ENCODE measurements around the gene SAMD11.
A peak's percentile ranks its signal among the peaks of the same experiment; 100 is the strongest.
"Not testable (repeated sequence)": the region's sequence is repeated elsewhere in the genome, so short reads cannot be mapped to it uniquely, and the experiment has no call there.

SAMD11 gene, protein sequence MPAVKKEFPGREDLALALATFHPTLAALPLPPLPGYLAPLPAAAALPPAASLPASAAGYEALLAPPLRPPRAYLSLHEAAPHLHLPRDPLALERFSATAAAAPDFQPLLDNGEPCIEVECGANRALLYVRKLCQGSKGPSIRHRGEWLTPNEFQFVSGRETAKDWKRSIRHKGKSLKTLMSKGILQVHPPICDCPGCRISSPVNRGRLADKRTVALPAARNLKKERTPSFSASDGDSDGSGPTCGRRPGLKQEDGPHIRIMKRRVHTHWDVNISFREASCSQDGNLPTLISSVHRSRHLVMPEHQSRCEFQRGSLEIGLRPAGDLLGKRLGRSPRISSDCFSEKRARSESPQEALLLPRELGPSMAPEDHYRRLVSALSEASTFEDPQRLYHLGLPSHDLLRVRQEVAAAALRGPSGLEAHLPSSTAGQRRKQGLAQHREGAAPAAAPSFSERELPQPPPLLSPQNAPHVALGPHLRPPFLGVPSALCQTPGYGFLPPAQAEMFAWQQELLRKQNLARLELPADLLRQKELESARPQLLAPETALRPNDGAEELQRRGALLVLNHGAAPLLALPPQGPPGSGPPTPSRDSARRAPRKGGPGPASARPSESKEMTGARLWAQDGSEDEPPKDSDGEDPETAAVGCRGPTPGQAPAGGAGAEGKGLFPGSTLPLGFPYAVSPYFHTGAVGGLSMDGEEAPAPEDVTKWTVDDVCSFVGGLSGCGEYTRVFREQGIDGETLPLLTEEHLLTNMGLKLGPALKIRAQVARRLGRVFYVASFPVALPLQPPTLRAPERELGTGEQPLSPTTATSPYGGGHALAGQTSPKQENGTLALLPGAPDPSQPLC

DNA sequence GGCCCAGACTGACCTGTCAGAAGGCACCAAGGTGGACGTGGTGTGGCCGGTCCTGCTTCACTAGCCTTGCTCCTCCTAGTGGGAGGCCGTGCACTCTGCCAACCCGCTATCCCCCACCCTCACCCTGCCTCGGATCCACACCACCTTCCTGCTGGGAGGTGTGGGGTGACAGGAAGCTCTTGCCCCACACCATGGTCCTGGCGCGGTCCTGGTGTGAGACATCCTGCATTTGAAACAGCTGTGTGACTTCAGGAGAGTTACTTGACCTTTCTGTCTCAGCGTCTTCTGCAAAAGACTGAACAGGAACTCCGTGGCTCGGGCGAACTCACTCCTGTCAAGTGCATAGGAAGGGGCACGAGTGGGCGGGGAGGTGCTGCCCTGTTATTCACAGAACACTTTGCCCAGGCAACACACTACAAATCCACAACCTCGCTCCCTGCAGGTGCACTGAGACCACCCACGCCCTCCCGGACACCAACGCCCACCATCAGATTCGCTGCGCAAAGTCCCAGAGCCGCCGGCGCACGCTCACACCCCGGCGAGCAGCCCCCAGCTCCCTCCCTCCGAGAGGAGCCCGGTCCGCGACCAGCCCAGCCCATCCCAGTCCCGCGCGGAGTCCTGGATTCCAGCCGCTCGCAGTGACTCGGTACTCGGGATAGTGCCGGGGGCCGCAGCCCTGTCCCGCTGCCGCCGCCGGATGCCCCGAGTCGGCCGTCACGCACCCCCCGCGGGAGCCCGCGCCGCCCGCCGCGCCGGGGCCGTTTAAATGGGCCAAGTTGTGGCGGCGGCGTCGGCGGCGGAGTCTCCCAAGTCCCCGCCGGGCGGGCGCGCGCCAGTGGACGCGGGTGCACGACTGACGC is at the start of gene SAMD11:
SAMD11 (plus strand) TSS at position 793 of the 860 bp plus-strand sequence. CDS start 509 bp downstream, outside the sequence.
- DNase-seq, result peak; percentile 68

DNA sequence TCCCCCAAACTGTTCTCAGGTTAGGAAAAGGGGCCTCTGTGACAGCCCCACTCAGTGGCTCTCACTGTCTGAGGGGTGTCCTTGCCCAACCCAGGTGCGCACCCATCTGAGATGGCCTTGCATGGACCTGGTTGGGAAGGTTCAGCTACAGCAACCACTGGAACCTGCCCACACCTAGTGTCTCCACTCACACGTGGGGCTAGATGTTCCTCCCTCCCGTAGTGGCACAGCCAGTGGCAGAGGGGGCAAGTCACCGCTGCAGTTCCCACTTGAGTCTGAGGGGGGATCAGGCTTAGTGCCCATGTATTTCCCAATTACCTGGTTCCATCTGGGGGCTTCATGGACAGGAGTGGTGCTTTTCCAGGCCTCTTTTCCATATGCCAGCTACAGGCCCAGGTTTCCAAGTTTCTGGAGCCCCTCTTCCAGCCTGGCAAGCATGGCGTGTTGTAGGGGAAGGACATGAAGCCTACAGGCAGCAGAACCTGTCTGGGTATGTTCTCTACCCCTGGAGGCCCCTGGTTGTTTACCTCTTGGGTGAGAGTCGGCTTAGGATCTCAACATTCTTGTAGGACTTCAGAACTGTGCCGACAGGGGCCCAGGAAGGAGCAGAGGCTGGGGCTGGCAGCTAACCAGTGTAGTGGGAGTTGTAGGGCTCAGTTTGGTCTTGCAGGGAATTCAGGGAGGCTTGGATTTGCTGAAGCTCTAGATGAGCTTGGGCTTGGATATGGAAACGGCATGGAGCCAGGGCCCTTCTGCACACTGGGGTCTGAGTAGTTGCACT is 47.1 kb upstream of the SAMD11 start:
- not testable (repeated sequence) for DNase-seq

DNA sequence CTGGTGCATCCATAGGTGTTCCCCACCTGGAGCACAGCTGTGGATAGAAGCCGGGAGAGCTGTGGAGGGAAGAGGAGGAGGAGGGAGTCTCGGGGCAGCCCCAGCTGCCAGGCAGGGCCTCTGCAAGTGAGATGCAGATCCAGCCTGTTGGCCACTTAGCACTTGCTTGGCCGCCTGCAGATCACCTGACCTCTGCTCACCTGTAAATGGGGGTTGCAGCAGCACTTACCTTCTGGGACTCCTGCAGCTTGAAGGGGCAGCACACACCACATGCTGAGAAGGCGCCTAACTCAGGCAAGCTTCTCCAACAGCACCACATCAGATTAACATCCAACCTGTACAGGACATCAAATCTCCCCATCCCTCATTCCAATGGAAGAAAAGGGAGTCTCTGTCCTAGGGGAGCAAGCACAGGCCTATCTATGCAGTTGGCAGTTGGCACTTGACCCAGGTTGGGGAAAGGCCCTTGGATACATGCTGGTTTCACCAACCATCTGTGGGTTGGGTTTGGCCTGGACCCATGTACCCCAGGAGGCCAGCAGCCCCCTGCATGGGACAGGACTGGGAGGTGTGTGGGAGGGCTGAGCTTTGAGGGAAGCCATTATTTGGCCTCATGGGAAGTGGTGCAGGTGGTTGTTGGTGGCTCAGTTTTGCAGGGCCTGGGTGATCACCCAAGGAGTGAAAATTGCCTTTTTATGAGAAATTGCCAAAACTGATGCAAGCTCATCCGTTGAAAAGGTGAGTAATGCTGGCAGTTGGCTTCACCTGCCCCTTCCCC is 46.3 kb upstream of the SAMD11 start:
- DNase-seq, result not testable (repeated sequence)

DNA sequence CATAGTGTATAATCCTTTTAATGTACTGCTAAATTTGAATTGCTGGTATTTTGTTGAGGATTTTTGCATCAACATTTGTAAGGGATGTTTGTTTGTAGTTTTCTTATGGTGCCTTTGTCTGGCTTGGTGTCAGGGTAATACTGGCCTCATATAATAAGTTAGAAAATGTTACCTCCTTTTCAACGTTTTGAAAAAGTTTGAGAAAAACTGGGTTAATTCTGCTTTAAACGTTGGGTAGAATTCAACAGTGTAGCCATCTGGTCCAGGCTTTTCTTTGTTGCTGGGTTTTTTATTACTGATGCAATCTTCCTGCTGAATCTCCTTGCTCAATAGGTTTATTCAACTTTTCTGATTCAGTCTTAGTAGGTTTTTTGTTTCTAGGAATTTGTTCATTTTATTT is 43.2 kb upstream of the SAMD11 start:
- DNase-seq, result not testable (repeated sequence)

DNA sequence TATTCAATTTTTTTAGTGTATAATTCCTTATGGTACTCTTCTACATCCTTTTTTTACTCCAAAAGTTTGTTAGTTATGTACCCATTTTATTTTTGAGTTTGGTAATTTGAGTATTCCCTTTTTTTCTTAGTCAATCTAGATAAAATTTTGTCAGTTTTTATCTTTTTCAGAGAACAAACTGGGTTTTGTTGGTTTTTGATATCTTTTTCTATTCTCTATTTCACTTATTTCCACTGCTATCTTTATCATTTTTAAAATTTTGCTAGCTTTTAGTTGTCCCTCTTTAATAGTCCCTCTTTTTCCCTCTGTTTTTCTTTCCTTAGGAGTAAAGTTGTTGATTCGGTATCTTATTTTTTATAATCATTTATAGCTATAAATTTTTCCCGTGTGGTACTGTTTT is 42.8 kb upstream of the SAMD11 start:
- DNase-seq, result not testable (repeated sequence)

DNA sequence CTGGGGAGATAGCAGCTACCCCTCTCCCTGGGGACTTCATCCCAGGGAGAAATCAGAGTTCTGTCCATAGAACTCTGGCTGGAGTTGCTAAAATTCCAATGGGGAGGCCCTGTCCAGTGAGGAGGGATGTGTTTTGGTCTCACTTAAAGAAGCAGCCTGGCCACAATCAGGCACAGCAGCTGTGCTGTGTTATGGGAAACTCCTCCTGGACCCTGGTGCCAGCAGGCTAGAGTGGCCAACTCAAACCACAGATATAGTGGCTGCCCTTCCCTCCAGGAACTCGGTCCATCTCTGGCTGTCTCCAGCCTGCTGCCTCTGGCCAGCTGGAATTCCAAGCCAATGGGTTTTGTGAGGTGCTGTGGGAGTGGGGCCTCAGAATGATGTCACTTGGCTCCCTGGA is 37.4 kb upstream of the SAMD11 start:
- no peak for DNase-seq

DNA sequence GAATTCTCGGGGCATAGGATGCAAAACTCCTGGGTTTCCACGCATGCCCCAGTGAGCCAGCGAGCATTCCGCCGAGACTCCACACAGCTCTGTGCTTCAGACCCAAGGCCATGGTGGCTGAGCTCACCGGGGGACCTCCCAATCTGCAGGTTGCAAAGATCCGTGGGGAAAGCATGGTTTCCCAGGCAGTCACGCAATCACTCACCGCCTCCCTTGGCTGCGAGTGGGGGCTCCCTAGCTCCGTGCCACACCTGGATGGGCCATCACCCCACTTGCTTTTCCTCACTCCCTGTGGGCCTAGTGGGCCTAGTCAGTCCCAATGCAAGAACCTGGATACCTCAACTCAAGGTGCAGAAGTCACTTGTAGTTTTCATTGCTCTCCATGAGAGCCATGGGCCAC is 37.0 kb upstream of the SAMD11 start:
- DNase-seq, result no peak

DNA sequence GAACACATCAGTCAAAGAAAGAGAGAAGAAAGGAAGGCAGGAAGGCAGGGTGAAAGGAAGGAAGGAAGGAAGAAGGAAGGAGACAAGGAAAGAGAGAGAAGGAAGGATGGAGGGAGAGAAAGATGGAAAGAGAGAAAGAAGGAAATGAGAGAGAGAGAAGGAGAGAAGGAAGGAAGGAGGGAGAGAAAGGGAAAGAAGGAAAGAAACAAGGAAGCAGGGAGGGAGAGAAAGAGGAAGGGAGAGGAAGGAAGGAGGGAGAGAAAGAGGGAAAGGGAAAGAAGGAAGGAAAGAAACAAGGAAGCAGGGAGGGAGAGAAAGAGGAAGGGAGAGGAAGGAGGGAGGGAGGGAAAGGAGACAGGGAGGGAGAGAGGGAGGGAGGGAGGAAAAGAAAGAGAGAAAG is 35.4 kb upstream of the SAMD11 start:
- no peak for DNase-seq

DNA sequence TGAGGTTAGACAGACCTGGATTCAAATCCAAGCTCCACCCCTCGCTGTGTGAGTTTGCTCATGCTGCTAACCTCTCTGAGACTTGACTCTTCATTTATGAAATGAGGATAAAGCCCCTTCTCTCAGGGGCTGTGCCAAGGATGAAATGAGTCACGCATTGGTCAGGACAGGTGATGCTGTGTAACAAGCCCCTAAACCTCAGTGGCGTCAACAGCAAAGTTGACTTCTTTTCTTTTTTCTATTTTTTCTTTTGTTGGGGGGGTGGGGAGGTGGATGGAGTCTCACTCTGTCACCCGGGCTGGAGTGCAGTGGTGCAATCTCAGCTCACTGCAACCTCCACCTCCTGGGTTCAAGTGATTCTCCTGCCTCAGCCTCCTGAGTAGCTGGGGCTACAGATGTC is 33.9 kb upstream of the SAMD11 start:
- not testable (repeated sequence) for DNase-seq

DNA sequence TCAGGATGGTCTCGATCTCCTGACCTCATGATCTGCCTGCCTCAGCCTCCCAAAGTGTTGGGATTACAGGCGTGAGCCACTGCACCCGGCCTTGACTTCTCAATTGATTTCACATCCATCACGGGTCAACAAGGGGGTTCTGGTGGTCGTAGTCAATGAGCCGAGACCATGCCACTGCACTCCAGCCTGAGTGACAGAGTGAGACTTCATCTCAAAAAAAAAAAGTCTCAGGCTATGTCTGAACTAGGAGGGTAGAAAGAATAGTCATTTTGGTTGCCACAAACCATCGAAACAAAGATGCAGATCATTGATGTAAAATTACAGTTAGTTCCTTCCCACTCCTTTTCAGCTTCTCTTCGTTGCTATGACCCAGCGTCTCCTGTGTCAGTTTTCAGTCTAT is 33.5 kb upstream of the SAMD11 start:
- DNase-seq, result not testable (repeated sequence)

DNA sequence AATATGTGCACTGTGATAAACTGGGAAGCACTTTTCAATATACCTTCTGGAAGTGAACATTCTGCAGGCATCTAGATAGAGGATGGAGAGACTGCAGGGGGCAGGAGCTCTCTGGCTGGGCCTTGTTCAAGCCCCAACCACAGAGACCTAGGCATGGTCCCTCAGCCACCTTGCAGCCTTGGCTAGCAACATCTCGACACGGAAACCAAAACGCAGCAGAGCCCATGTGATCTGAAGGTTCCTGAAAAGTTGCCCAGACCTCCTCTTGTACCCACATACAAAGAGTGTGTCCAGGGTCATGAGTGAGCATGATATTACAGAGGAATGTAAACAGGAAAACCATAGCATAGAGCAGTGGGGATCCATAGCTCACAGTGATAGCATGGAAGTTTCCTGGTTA is 33.1 kb upstream of the SAMD11 start:
- DNase-seq, result no peak

DNA sequence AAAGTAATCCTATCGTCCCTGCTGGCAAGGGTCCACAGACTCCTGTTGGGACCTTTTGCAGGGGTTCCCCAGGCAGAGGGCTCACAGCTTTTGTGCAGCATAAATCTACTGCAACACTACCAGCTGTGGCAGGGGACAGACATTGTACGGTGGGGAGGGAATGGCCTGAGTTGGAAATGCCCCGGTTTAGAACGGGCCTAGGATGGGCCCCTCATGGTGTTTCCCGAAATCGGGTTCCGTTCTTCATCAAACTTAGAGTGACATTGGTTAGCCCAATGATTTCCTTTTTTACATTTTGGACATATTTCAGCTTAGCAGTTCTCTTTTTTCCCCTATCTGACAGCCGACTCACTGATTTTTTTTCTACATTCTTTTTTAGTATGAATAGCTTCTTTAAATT is 26.5 kb upstream of the SAMD11 start:
- no peak for DNase-seq

DNA sequence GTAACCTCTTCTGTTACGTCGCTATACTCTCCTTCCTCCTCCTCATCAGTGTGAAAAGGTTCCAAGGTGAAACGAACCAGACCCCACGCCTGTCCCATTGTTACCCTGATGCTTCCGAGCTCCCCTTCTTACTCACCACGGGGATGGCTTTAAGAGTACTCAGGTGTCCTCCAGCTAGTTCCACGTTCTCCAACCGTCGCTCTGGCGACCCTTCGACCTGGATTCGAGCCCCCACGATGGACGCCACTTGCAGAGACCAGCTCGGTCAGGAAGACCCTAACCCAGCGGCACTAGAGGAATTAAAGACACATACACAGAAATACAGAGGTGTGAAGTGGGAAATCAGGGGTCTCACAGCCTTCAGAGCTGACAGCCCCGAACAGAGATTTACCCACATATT is 25.8 kb upstream of the SAMD11 start:
- not testable (repeated sequence) for DNase-seq

DNA sequence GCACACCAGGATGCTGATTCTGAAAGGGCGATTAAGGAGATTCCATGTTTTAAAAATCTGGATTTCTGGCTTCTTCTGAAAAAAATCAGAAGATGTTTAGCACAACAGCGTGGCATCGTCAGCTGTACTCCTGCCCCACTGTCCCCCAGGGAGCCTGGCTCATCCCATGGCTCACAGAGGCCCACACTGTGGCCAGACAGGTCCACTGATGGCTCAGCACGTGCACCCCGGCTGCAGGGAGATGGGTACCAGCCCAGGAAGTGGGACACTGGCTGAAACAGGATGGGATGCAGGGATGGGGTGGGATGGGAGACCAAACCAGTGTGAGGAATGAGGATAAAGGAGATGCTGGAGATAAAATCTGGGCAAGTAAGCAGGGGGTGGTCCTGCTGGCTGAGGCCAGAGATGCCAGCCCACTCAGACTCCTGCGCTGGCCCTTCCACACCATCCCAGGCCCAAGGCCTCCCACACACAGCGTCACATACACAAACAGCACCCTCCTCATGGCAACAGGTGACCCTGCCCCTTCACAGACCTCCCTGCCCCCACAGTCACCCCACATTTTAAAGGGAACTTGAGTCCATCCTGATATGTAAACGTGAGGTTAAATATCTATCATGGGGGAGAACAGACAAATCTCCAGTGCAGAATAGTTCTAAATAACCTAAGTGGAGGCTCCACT is 23.9 kb upstream of the SAMD11 start:
- no peak for DNase-seq

DNA sequence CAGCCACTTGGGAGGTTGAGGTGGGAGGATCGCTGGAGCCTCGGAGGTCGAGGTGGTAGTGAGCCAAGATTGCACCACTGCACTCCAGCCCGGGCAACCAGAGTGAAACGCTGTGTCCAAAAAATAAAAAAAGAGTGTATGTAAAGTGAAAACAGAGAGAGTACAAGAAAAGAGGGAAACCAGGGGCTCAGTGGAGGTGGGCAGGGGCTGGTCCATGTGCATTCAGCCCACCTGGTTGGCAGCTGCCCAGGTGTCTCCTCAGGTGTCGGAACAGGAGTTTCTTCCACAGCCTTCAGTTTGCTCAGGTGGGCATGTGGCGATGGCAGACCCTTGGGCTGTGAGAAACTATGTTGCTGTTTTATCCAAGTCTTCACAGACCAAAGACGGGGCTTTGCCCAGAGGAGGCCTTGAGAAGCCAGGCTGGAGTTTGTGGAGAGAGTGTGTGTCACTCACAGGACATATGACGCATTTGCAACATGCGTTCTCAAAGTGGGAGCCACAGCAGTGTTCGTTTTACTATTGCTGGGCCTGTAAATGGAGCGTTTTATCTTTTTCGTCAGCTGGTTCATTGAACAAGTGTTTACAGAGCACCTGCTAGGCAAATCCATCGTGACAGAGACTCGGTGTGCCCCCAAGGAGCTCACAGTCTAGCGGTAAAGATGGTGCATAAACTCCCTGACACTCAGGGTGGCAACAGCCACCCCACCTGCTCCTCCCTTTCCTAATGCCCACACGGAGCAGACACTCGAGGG is 22.4 kb upstream of the SAMD11 start:
- no peak for DNase-seq

DNA sequence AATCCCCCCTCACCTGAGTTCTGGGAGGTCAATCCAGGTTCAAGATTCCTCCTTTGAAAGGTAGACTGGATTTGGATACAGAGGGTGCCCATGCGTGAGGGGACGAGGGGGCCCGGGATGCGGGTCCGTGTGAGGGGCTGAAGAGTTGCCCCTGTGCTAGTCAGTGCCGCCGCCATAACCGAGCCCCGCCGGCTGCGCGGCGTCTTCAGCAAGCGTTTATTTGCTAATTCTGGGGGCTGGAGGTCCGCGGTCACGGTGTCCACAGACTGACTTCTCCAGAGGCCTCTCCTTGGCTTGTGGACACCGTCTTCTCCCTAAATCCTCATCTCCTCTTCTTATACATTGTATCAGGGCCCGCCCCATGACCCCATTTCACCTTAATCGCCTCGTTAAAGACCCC is 20.9 kb upstream of the SAMD11 start:
- DNase-seq, result no peak

DNA sequence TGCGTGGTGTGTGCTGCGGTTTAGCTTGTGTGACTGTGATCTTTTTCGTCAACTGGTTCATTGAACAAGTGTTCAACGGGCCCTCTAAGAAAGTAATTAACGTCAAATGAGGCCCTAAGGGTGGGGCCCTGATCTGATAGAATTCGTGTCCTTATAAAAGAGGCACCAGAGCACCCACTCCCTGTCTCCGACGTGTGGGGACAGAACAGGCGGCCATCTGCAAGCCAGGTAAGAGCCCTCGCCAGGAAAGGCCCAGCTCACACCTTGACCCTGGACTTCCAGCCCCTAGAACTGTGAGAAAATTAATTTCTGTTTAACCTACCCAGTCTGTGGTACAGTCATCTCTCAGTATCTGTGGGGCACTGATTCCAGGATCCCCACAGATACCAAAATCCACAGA is 20.4 kb upstream of the SAMD11 start:
- no peak for DNase-seq

DNA sequence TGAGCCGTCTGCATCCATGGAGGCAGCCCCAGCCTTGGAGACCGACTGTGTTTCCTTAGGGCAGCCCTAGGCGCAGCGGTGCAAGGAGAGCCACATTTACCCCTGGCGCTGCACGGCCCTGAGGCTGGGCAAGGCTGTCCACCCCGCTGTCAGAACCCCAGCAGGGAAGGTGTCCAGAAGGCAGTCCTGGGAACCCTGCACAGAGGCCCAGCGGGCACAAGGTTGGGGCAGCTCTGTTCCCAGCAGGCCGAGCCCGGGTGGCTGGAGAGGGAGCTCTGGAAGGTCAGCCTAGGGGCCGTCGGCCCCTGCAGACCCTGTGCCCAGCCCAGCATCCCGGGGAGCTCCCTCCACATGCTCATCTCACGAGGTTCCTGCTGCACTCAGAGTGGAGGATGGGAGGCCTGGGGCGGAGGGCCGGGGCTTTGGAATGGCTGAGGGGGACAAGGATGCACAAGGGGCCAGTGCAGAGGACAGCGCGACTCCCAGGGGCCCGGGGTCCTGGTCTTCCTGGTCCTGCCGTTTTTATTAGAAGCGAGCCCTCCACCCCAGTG is 19.9 kb upstream of the SAMD11 start:
- no peak for DNase-seq

DNA sequence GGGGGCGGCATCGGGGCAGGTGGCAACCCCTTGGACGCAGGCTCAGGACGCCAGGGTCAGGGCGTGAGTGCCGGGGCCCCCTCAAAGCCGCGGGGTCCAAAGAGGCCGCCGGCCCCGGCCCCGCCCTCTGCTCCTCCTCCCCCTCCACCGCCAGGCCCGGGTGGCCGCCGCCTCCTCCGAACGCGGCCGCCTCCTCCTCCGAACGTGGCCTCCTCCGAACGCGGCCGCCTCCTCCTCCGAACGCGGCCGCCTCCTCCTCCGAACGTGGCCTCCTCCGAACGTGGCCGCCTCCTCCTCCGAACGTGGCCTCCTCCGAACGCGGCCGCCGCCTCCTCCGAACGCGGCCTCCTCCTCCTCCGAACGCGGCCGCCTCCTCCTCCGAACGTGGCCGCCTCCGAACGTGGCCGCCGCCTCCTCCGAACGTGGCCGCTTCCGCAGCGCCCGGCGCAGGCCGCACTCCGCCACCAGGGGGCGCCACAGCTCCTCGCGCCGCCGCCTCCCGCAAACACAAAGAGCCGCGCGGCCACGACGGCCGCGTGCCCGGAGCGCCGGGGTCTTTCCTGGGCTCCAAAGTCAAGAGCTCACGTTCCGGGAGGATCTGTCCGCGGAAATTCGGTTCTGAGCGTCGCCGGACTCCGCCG is 19.3 kb upstream of the SAMD11 start:
- peak; percentile 84 for DNase-seq

Measured in T1000 (cell line).